Measurements from ENCODE around the gene SGPP1. TPM values are rescaled to one million over a fixed set of nuclear protein-coding genes. Genes with fewer than 3 reads are reported as not detected.

SGPP1 gene
- total and polyA plus RNA-seq, 10 of the 15 experiments (the other 5 are each of a cell fraction or from before 2014, with no cell fraction given), result 3.5 to 37.7 (median 25.5) TPM

- BruUV-seq (replicated peaks), result no TSS peak
- ATAC-seq (peak; percentile 50), DNase-seq (ENCODE audit: low read depth, low spot score) (no peak), FAIRE-seq (no peak)
- POLR2A ChIA-PET, result no interaction called here
- RAD21 ChIA-PET (ENCODE audit: unreplicated experiment), result interaction anchor here (0.6 to 1.9 kb wide), 5 partner anchors 25 to 140 kb away, joined by 3 to 7 read pairs (median 4); partner anchors contain the start of gene SGPP1
- Histone ChIP-seq H3K4me1 (ENCODE audit: control insufficient read depth, insufficient read depth, low read length) (peaks cover 9% of the 10 kb centered on the region), H3K4me2 (ENCODE audit: control insufficient read depth, insufficient read depth) (no peak overlapping the region), H3K9me3 (replicated peaks; ENCODE audit: control insufficient read depth, insufficient read depth, low read length) (no peaks in the 10 kb centered on the region), H3K4me3 (no peak overlapping the region), H3K27me3 (replicated peaks in 1 of 2; ENCODE audit: control insufficient read depth in 2 of 2, insufficient read depth in 2 of 2, low read length in 1 of 2) (no peaks in the 10 kb centered on the region), H3K36me3 (ENCODE audit: control insufficient read depth in 2 of 2, insufficient read depth in 2 of 2, low read length in 1 of 2) (no peaks in the 10 kb centered on the region), H3K27ac (ENCODE audit: control insufficient read depth, insufficient read depth) (peak overlapping the region; percentile 35; the same call in 1 of the 2 replicates), H4K20me1 (ENCODE audit: control insufficient read depth, insufficient read depth) (no peaks in the 10 kb centered on the region), H3K9ac (ENCODE audit: control insufficient read depth, insufficient read depth, low read length) (no peak overlapping the region), H3K79me2 (ENCODE audit: control insufficient read depth, insufficient read depth, low read length) (no peaks in the 10 kb centered on the region), H2AFZ (ENCODE audit: control insufficient read depth, low read depth, low read length) (peak overlapping the region; percentile 72)
- TF ChIP-seq BRCA1 (IDR thresholded peaks at IDR 0.05; ENCODE audit: low read depth, low read length) (no peak), FOXK2 (IDR thresholded peaks at IDR 0.05) (no peak), HDAC6 (IDR thresholded peaks at IDR 0.05; ENCODE audit: unreplicated experiment) (no peak), SMARCA5 (IDR thresholded peaks at IDR 0.05) (no peak), CHD1 (IDR thresholded peaks at IDR 0.05; ENCODE audit: low read depth, low read length) (0 out of 2 replicates have a peak, but pooled peaks have one; percentile 58), SRF (IDR thresholded peaks at IDR 0.05; ENCODE audit: low read depth in 2 of 2, low read length in 2 of 2) (no peak), NR2F1 (conservative IDR thresholded peaks at IDR 0.05) (no peak), ZNF687 (IDR thresholded peaks at IDR 0.05) (0 out of 2 replicates have a peak, but pooled peaks have one; percentile 22), NFYB (IDR thresholded peaks at IDR 0.05; ENCODE audit: insufficient read depth, low read depth, low read length) (no peak), PBX3 (IDR thresholded peaks at IDR 0.05; ENCODE audit: insufficient replicate concordance, low read depth, low read length) (no peak), ZBTB11 (CRISPR knock-in tag; IDR thresholded peaks at IDR 0.05) (no peak), SKIL (IDR thresholded peaks at IDR 0.05; ENCODE audit: low read depth, poor library complexity, severe bottlenecking) (no peak)
- in situ Hi-C loops (cut with MboI) (loop anchor here (5.0 kb wide), 1 partner anchor 386 kb away; no protein-coding TSS in a partner anchor), intact Hi-C loops (cut with micrococcal nuclease; ENCODE audit: unreplicated experiment) (no loop called here)
- WGBS (ENCODE audit: insufficient coverage, insufficient replicate concordance, low lambda C conversion rate, missing lambda C conversion rate), result 63% methylated on average over 4 of the region's 4 CpGs
- CTCF ChIA-PET, result interaction anchor here (0.5 to 2.2 kb wide), 4 partner anchors 25 to 385 kb away, joined by 3 to 14 read pairs (median 4); no protein-coding TSS in a partner anchor
- SMC1A ChIA-PET (ENCODE audit: uncharacterized antibody, unreplicated experiment), result interaction anchor here (0.6 to 1.2 kb wide), 4 partner anchors 14 to 134 kb away, joined by 3 to 5 read pairs (median 4); no protein-coding TSS in a partner anchor
Measured at GRCh38 chr14:63773504-63773903, 45.6 kb upstream of the SGPP1 start.
